Measurements from ENCODE around the gene BCKDHB.

The BCKDHB gene

GRCh38 chr6:80183019-80183795, 76.7 kb downstream of the BCKDHB start:
- H3K27me3 Mint-ChIP-seq (ENCODE audit: low read depth): peaks cover 5% of the 10 kb centered on the region
- peaks cover 7% of the 10 kb centered on the region for H3K9me3 Mint-ChIP-seq
- H3K36me3 Mint-ChIP-seq (ENCODE audit: low read depth): peaks cover 12% of the 10 kb centered on the region
- TF ChIP-seq CTCF (IDR thresholded peaks at IDR 0.05; ENCODE audit: unreplicated experiment in 3 of 3): no peak
- H3K4me1 Mint-ChIP-seq: peaks cover 5% of the 10 kb centered on the region
- H3K27ac Mint-ChIP-seq: peak overlapping the region in 1 of 3 experiments; percentile 24
- no peak overlapping the region for H3K4me3 Mint-ChIP-seq

GRCh38 chr6:80185492-80185891, 79.0 kb downstream of the BCKDHB start:
- Mint-ChIP-seq H3K4me1 (peaks cover 5% of the 10 kb centered on the region), H3K9me3 (peaks cover 7% of the 10 kb centered on the region), H3K4me3 (no peak overlapping the region), H3K36me3 (ENCODE audit: low read depth) (peaks cover 12% of the 10 kb centered on the region), H3K27ac (no peak overlapping the region), H3K27me3 (ENCODE audit: low read depth) (peaks cover 5% of the 10 kb centered on the region)
- no peak for TF ChIP-seq CTCF (IDR thresholded peaks at IDR 0.05; ENCODE audit: unreplicated experiment in 3 of 3)

- peaks cover 12% of the 10 kb centered on the region for H3K36me3 Mint-ChIP-seq (ENCODE audit: low read depth)
- H3K27ac Mint-ChIP-seq: no peak overlapping the region
- peaks cover 5% of the 10 kb centered on the region for H3K4me1 Mint-ChIP-seq
- H3K4me3 Mint-ChIP-seq: no peak overlapping the region
- H3K9me3 Mint-ChIP-seq: peaks cover 7% of the 10 kb centered on the region
- TF ChIP-seq CTCF (IDR thresholded peaks at IDR 0.05; ENCODE audit: unreplicated experiment in 3 of 3): no peak
- H3K27me3 Mint-ChIP-seq (ENCODE audit: low read depth): peaks cover 5% of the 10 kb centered on the region
Observed at GRCh38 chr6:80186082-80186481, 79.6 kb downstream of the BCKDHB start.

GRCh38 chr6:80196906-80197305, 90.4 kb downstream of the BCKDHB start:
- Mint-ChIP-seq H3K4me3 (no peak overlapping the region), H3K36me3 (ENCODE audit: low read depth) (no peaks in the 10 kb centered on the region), H3K4me1 (no peaks in the 10 kb centered on the region), H3K27ac (no peak overlapping the region), H3K9me3 (no peaks in the 10 kb centered on the region), H3K27me3 (ENCODE audit: low read depth) (no peaks in the 10 kb centered on the region)
- TF ChIP-seq CTCF (IDR thresholded peaks at IDR 0.05; ENCODE audit: unreplicated experiment in 3 of 3): no peak

GRCh38 chr6:80197474-80197873, 91.0 kb downstream of the BCKDHB start:
- no peaks in the 10 kb centered on the region for H3K4me1 Mint-ChIP-seq
- no peaks in the 10 kb centered on the region for H3K36me3 Mint-ChIP-seq (ENCODE audit: low read depth)
- no peak for TF ChIP-seq CTCF (IDR thresholded peaks at IDR 0.05; ENCODE audit: unreplicated experiment in 3 of 3)
- H3K4me3 Mint-ChIP-seq: no peak overlapping the region
- H3K27me3 Mint-ChIP-seq (ENCODE audit: low read depth): no peaks in the 10 kb centered on the region
- no peaks in the 10 kb centered on the region for H3K9me3 Mint-ChIP-seq
- H3K27ac Mint-ChIP-seq: no peak overlapping the region

- no peaks in the 10 kb centered on the region for H3K9me3 Mint-ChIP-seq
Observed at GRCh38 chr6:80197986-80198385, 91.5 kb downstream of the BCKDHB start.

More at GRCh38 chr6:80197986-80198385, 91.5 kb downstream of the BCKDHB start:
- Mint-ChIP-seq H3K4me3 (no peak overlapping the region), H3K27me3 (ENCODE audit: low read depth) (no peaks in the 10 kb centered on the region), H3K27ac (no peak overlapping the region), H3K4me1 (no peaks in the 10 kb centered on the region), H3K36me3 (ENCODE audit: low read depth) (no peaks in the 10 kb centered on the region)
- TF ChIP-seq CTCF (IDR thresholded peaks at IDR 0.05; ENCODE audit: unreplicated experiment in 3 of 3): no peak
